Hematopoietic multipotent progenitor cell treated with erythropoietin and hydrocortisone succinate and interleukin-3 and kit ligand, for 8 days (in vitro differentiated cells): Measurements from ENCODE around the gene PLXNA4.

Experiments
- DNase-seq: peaks from one replicate; pipeline ENCODE4 v3.0.0-alpha.2; 2015

The PLXNA4 gene

DNA sequence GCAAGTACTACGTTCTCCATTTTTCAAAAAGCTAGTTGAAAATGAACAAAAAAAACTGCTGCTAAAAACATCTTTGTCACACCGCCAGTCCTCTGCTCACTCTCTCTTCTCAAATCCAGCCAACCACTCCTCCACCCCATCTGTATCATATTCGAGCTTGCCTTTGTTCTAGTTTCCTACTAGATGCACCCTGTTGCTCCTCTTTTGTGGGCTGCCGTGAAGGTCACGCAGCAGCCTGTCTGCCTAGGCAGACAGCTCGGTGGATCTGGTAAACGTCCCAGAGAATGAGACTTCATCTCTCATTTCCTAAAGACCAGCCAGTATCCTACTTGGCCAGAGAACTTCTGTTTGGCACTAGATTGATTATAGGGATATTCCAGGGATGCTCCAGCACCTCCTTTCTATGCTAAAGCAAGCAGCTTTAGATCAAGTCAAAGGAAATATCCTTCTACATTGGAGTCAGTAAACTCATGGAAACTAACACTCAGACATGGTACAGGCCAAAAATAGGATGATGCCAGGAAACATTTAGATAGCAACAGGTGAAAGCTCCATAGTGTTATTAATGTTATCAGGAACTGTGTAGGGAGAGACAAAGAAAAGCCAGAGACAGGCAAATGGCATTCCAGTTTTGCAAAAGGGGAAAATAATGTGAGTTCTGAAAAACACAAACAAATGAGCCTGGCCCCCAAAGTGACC lies 8.7 kb upstream of the PLXNA4 start:
- no peak for DNase-seq

DNA sequence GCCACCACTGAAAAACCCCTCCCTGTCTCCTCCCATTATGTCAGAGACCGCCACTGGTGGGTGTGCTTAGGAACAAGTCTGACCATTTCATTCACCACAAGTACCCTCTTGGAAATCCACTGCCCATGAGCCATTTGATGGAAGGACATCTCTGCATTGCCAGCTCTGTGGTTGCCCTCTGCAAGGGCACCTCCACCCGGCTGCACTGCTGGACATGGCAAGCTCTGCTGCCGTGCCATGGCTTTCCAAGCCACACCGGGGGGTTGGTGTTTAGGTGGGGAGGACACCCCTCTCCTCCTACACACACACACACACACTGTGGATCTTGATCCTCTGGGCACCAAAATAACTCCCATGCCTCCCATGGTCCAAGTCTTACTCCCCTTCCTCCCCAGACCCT lies 5.2 kb upstream of the PLXNA4 start:
- DNase-seq: no peak

DNA sequence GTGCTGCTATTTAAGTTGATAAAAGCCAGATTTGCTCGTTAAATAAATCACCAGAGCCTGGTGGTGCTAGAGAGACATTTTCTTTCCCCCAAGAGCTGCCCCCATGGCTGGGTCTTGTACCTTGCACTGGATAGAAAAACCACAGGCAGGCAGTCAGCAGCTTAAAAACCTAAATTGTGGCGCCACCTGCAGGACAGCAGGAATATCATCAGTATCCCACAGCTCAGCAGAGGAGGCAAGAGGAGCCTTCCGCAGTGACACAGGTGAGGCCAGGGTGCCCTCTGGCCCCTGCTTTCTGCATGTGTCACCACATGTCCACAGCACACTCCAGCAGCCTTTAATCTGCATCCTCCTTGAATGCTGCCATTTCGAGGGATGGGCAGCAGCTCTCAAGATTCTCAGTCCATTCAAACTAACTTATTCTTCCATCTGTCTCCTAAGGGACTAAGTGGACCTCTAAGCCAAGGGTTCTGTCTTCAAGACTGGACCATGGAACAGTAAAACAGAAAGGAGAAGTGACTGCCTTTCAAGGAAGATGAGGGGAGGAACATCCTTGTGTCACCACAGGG lies 4.5 kb upstream of the PLXNA4 start:
- peak; percentile 75 for DNase-seq

- DNase-seq: peak; percentile 10
These were observed 4.0 kb upstream of the PLXNA4 start for GRCh38 chr7:132580277-132580676.

DNA sequence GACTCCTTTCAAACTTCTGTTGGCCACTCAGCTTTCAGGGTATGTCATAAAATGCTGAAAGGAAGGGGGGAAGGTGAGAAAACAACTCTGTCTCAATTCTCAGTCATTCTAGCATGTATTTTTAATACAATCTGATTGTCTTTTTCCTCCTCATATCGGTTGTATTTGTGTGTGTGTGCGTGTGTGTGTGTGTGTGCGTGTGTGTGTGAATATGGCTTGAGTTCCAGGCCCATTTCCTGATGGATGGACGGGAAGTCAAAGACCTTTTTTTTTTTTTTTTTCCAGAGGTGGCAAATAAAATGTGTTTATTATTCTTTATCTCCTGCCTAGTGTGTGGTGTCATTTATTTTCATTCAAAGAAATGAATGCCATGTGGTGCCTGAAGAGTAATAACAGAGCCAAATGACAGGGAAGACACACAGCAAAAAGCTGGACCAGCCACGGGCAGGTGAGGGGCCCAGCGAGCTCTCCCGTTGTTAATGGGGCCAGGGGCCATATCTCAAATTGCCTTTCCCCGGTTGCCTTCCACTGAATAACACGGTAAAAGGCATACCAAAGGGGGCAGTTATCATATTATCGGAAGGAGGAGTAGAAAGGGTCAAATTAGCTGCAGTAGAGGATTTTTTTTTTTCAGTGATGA lies 3.1 kb upstream of the PLXNA4 start:
- DNase-seq: no peak

GRCh38 chr7:132578826-132579225 lies 2.6 kb upstream of the PLXNA4 start:
- DNase-seq: no peak

- no peak for DNase-seq
These were observed 1.7 kb upstream of the PLXNA4 start for GRCh38 chr7:132578050-132578370.

DNA sequence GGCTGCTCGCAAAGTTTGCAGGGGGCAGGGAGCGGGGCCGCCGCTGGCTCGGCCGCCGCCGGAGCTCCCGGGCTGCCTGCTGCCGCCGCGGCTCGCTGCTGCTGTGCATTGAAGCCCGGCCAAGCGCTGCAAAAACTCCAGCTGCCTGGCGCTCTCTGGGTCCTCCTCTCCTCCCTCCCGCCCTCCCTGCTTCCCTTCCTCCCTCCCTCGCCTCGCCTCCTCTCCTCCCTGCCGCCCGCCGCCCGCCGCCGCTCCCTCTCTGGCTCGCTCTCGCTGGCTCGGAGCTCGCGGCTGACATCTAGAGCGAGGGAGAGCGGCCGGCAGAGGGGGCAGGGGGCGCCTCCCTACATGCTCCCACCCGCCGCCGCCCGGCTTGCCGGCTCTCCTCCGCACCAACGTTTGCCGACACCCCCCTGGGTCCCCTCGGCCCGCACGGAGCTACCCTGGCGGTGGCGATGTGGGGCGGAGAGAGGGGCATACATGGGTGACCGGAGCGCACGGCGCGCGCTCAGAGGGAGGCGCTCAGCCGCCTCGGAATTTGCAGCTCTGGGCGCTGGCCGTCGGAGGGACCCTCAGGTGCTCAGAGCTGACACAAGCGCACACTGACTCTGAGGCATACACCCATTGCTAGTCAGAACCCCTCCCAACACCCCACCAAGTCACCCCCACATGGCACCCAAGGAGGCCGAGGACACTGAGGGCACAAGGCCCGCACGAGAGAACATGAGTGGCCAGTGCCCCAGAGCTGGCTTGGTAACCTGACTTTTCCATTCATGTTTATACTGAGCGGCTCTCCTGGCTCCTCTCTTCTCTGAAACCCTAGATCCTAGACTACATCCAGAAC lies 1.2 kb upstream of the PLXNA4 start:
- DNase-seq: no peak

GRCh38 chr7:132576721-132577085 lies 433 bp upstream of the PLXNA4 start:
- DNase-seq: no peak

DNA sequence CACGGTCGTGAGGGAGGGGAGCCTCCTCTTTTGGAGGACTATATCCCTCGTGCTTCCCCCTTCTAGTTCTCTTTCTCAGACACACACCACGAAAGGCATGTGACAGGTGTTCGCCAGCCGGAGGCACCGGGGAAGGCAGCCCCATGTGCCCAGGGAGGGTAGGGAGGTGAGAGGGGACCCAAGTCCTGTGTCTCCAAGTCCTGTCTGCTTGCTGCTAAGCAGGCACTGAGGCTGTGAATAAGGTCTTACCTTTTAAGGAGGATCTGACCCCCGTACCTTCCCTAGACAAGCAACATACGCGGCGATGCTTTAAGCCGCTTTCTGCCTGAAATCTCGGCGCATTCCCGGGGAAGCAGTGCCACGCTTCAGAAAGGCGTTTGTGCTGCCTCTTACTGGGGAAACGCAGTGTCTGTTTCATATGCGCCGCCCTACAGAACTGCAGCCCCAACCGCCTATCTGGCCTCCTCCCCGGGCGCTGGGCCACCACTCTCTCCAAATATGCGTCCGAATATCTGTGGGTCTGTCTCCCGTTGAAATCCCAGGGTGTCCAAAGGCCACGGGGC lies 770 bp downstream of the PLXNA4 start:
- DNase-seq: no peak

DNA sequence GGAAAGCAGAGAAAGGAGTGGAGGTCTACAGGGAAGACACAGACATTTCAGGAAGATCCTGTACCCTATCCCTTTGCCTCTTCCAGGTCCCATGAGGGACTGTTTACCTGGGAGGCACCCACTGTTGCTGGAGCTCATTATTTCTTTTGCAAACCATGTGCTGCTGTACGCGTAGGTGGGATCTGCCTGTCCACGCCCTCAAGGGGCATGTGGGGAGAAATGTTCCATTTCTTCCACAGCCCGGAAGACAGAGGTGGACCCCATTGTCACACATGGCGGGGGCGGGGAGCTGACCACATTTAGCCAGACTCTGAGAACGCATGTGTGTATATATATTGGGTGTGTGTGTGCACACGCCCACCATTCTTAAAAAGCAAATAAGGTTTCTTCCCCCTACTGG lies 2.0 kb downstream of the PLXNA4 start:
- DNase-seq: no peak

- DNase-seq: no peak
These were observed 2.9 kb downstream of the PLXNA4 start for GRCh38 chr7:132573251-132573955.

GRCh38 chr7:132572526-132572925 lies 3.7 kb downstream of the PLXNA4 start:
- DNase-seq: no peak

DNA sequence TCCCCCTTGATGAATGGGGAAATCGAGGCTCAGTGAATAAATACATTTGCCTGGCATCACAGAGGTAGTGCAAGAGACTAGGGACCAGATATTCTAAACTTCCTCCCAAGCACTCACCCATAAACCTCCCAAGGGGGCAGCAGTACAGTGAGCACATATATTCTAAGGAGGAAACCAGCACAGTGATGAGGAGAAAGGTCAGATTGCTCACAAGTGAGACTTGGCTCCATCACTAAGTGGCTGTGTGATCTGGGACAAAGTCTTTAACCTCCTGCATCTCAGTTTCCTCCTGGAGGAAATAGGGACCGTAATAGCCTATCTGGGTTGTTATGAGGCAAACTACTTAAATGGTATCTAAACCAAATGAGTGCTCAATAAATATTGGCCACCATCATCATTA lies 4.3 kb downstream of the PLXNA4 start:
- no peak for DNase-seq

DNA sequence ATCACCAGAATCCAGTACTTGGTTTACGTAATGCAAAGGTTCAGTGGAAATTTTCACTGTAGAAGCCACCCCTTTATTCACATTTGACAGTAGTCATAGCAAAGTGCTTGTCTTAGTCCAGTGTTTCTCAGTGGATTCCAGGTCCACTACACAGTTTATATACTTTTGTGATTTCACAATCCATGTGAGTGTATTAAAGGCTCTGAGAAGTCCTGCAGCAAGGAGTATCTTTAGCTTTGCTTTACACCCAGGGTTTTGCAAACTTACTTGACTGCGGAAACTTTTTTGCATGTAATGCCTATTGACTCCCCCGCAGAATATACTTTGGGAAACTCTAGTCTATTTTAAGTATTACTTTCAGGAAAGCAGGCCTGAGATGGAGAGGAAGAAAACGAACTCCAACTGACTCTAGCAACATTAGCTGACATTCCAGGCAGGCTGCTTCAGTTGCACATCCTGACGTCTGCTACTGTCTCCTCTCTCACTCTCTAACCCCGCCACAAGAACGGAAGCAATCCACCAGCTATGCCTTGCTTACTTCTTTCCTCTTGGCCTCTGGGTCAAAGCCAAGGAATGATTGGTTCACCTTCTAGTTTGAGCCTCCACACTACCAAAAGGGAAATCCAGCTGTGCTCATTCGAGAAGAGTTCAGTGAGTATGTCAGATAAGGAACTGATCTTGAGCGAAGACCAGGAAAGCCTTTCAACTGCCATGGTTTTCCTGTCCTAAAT lies 6.2 kb downstream of the PLXNA4 start:
- DNase-seq: no peak

- DNase-seq: no peak
These were observed 7.3 kb downstream of the PLXNA4 start for GRCh38 chr7:132568962-132569361.

DNA sequence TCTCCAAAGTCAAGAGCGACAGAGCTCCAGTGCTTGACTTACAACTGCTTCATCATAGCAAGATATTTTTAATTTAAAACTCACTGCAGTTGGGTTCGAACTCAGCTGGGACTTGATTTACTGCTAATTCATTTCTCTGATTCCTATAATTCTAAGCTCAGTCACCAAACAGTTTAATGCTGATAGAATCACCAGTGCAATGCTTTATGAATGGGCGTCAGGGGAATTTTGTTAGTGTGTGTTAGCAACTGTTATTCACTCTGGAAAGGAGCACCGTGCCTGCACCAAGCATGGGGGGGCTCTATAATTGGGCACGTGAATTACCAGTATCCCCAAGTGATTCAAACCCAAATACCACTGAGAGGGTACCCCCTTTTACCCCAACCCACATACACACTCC lies 10.4 kb downstream of the PLXNA4 start:
- DNase-seq: no peak

DNA sequence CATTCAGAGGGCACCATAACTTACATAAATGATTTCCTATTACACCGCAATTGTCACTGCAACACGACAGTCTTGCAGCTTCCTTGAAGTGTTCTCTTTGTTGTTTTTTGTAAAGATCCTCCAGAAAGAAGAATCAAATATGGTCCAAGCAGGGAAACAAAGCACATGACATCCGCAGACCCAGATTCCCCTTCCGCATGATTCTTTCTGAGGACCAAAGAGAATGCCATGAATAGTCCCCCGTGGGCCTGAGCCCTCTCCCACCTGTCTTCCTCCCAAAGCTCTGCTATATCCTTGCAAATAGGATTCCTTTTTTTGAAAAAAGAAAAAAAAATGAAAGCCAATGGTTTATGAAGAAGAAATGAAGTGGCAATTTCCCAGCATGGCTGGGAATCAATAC lies 10.8 kb downstream of the PLXNA4 start:
- no peak for DNase-seq

GRCh38 chr7:132564849-132565248 lies 11.4 kb downstream of the PLXNA4 start:
- DNase-seq: no peak

DNA sequence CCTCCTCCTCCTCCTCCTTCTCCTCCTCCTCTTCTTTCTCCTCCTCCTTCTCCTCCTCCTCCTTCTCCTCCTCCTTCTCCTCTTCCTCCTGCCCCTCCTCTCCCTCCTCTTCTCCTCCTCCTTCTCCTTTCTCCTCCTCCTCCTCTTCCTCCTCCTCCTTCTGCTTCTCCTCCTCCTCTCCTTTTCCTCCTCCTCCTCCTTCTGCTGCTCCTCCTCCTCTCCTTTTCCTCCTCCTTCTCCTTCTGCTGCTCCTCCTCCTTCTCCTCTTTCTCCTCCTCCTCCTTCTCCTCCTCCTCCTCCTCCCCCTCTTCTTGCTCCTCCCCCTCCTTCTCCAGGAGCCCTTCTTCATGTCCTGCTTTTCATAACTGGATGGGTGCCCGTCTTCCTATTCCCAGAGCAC lies 12.2 kb downstream of the PLXNA4 start:
- no peak for DNase-seq

- no peak for DNase-seq
These were observed 13.6 kb downstream of the PLXNA4 start for GRCh38 chr7:132562690-132563089.

DNA sequence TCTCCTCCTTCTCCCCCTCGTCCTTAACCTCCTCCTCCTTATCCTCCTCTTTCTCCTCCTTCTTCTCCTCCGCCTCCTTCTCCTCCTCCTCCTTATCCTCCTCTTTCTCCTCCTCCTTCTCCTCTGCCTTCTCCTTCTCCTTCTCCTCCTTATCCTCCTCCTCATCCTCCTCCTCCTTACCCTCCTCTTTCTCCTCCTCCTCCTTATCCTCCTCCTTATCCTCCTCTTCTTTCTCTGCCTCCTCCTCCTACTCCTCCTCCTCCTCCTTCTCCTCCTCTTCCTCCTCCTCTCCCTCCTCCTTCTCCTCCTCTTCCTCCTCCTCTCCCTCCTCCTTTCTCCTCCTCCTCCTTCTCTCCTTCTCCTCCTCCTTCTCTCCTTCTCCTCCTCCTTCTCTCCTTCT lies 14.5 kb downstream of the PLXNA4 start:
- DNase-seq: no peak
